ENCODE results near the gene LEAP2. TPM values are rescaled to one million over a fixed set of nuclear protein-coding genes. Genes with fewer than 3 reads are reported as not detected.

LEAP2 gene
- total and polyA plus RNA-seq, 2 of the 4 experiments (the other 2 are of a cell fraction): under 0.01 to 0.36 TPM

GRCh38 chr5:132877938-132878337 lies 4.5 kb downstream of the LEAP2 start:
- CTCF ChIA-PET: interaction anchor here (0.5 to 1.6 kb wide), 4 partner anchors 38 to 64 kb away, joined by 3 to 5 read pairs (median 3); no protein-coding TSS in a partner anchor
- no TSS peak for BruUV-seq (replicated peaks)
- H2AFZ ChIP-seq (replicated peaks; ENCODE audit: low read length, poor library complexity): no peak overlapping the region

More at GRCh38 chr5:132877938-132878337, 4.5 kb downstream of the LEAP2 start:
- Histone ChIP-seq H2AK9ac (replicated peaks; ENCODE audit: low read depth, low read length, poor library complexity) (no peak overlapping the region), H4K5ac (ENCODE audit: low read depth, low read length) (no peak overlapping the region), H3K9me1 (ENCODE audit: insufficient read depth, low read length) (peaks cover 14% of the 10 kb centered on the region; the same call in 1 of the 2 replicates), H3K23ac (ENCODE audit: low read depth, low read length) (no peak overlapping the region), H3K9me3 (ENCODE audit: control insufficient read depth, insufficient read depth, low read length) (no peaks in the 10 kb centered on the region), H4K8ac (ENCODE audit: low read depth in 2 of 2, low read length in 2 of 2) (no peak overlapping the region), H2AK5ac (ENCODE audit: low read depth, low read length) (no peak overlapping the region), H3K14ac (replicated peaks; ENCODE audit: low read depth, low read length) (no peak overlapping the region), H3K18ac (ENCODE audit: low read depth, low read length) (no peak overlapping the region), H3K56ac (ENCODE audit: extremely low read depth, insufficient read depth, low read length) (no peak overlapping the region), H2BK20ac (ENCODE audit: low read depth, low read length) (no peak overlapping the region), H3K4me2 (ENCODE audit: low read depth, low read length) (no peak overlapping the region), H4K91ac (ENCODE audit: insufficient read depth, low read depth, low read length) (no peak overlapping the region), H3K79me1 (ENCODE audit: low read depth in 1 of 2, low read length in 2 of 2) (peaks cover 4 to 42% of the 10 kb centered on the region in 2 experiments), H2BK120ac (ENCODE audit: low read depth, low read length) (no peak overlapping the region), H3K36me3 (ENCODE audit: control insufficient read depth, insufficient read depth, low read length) (peaks cover 31% of the 10 kb centered on the region), H3K9ac (ENCODE audit: low read depth, low read length) (no peak overlapping the region), H3K4me1 (ENCODE audit: control insufficient read depth, insufficient read depth, low read length) (peaks cover 3% of the 10 kb centered on the region; the same call in 1 of the 2 replicates), H3K27me3 (ENCODE audit: control insufficient read depth, insufficient read depth, low read length) (no peaks in the 10 kb centered on the region), H3K27ac (ENCODE audit: insufficient read depth, low read length) (no peak overlapping the region), H3K4ac (ENCODE audit: low read depth, low read length) (no peak overlapping the region), H2BK15ac (ENCODE audit: low read depth, low read length) (no peak overlapping the region), H4K20me1 (ENCODE audit: insufficient read depth, low read length) (peaks cover 10% of the 10 kb centered on the region), H2BK5ac (ENCODE audit: low read depth, low read length, poor library complexity, severe bottlenecking) (no peak overlapping the region), H3K4me3 (ENCODE audit: insufficient read depth, low read depth, low read length) (no peak overlapping the region)
- ATAC-seq (ENCODE audit: low read depth) (peak; percentile 82), DNase-seq (peak; percentile 82)
- WGBS, 2 experiments (ENCODE audit: extremely low coverage in 2 of 2, insufficient read length in 1 of 2): no CpG with 5 or more reads among the region's 3 CpGs
- dilution Hi-C loops (cut with HindIII; ENCODE audit: low sequenced_read_pairs, unreplicated experiment): no loop called here
- in situ Hi-C loops (cut with MboI; ENCODE audit: low sequenced_read_pairs): no loop called here
- POLR2A ChIA-PET (ENCODE audit: unreplicated experiment): no interaction called here
- TF ChIP-seq NFE2L2 (IDR thresholded peaks at IDR 0.05; ENCODE audit: low read depth, low read length) (no peak), FOS (IDR thresholded peaks at IDR 0.05; ENCODE audit: low read depth, low read length) (no peak), RCOR1 (IDR thresholded peaks at IDR 0.05; ENCODE audit: insufficient replicate concordance, low read length) (no peak), MXI1 (IDR thresholded peaks at IDR 0.05; ENCODE audit: borderline replicate concordance, low read depth, low read length) (no peak), BHLHE40 (IDR thresholded peaks at IDR 0.05; ENCODE audit: low read depth, low read length) (no peak), MAFK (IDR thresholded peaks at IDR 0.05; ENCODE audit: low read depth, low read length) (no peak), CEBPB (IDR thresholded peaks at IDR 0.05; ENCODE audit: low read depth, low read length) (no peak), USF2 (IDR thresholded peaks at IDR 0.05; ENCODE audit: low read depth, low read length) (no peak), RFX5 (IDR thresholded peaks at IDR 0.05; ENCODE audit: low read depth, low read length) (no peak), RAD21 (IDR thresholded peaks at IDR 0.05; ENCODE audit: low read length) (no peak), CTCF (conservative IDR thresholded peaks at IDR 0.05; ENCODE audit: low read depth, low read length) (no peak), MAZ (IDR thresholded peaks at IDR 0.05; ENCODE audit: borderline replicate concordance, low read depth, low read length) (no peak), SMC3 (IDR thresholded peaks at IDR 0.05; ENCODE audit: low read depth, low read length) (no peak), POLR2A (IDR thresholded peaks at IDR 0.05; ENCODE audit: low read depth, low read length) (no peak)
- intact Hi-C loops (cut with micrococcal nuclease): no loop called here
